GM12864 (cell line): ENCODE results near the gene FFAR1.

Experiments used
- DNase-seq: peaks from one replicate; pipeline ENCODE4 v3.0.0-alpha.2; 2011; ENCODE audit warnings: low read depth
- H3K4me3 ChIP-seq: 2 replicates; pipeline ENCODE4 v1.5.1; 2011; ENCODE audit warnings: mild to moderate bottlenecking, low read depth, low read length, control low read depth
- CTCF ChIP-seq: IDR thresholded peaks from 2 replicates; pipeline ENCODE4 v1.5.1; 2011; ENCODE audit warnings: low read depth, mild to moderate bottlenecking, moderate library complexity, low read length, control low read depth, inconsistent platforms; ENCODE audit errors: missing control alignments

Gene FFAR1

GRCh38 chr19:35314858-35315470 is 32.7 kb upstream of the FFAR1 start:
- DNase-seq = no peak
- no peak overlapping the region for H3K4me3 ChIP-seq
- TF ChIP-seq CTCF = no peak

GRCh38 chr19:35315883-35316282 is 31.8 kb upstream of the FFAR1 start:
- no peak overlapping the region for H3K4me3 ChIP-seq
- TF ChIP-seq CTCF = no peak
- DNase-seq = no peak

GRCh38 chr19:35316560-35316959 is 31.1 kb upstream of the FFAR1 start:
- DNase-seq = no peak
- TF ChIP-seq CTCF = no peak
- no peak overlapping the region for H3K4me3 ChIP-seq

- TF ChIP-seq CTCF = no peak
- H3K4me3 ChIP-seq = no peak overlapping the region
- DNase-seq = no peak
Measured at GRCh38 chr19:35317464-35318043, 30.1 kb upstream of the FFAR1 start.

- TF ChIP-seq CTCF = no peak
- no peak for DNase-seq
- H3K4me3 ChIP-seq = no peak overlapping the region
Measured at GRCh38 chr19:35318679-35319448, 28.8 kb upstream of the FFAR1 start.

GRCh38 chr19:35320065-35320713 is 27.5 kb upstream of the FFAR1 start:
- no peak overlapping the region for H3K4me3 ChIP-seq
- no peak for TF ChIP-seq CTCF
- DNase-seq = no peak
